Calu3 (cell line): Measurements from ENCODE around the gene YWHAH. TPM values are rescaled to one million over a fixed set of nuclear protein-coding genes. Genes with fewer than 3 reads are reported as not detected.
A peak's percentile ranks its signal among the peaks of the same experiment; 100 is the strongest.

Source experiments
- BruUV-seq: library from RNA; stranded (reverse); fragments of 400-500 nt; replicated peaks from 2 replicates; lab custom pipeline; 2021; lab: Mats Ljungman, UMichigan
- CTCF ChIA-PET: fragments of 300-600 bp; sonication (Branson Sonifier 250); formaldehyde crosslinking; loops from one replicate; lab custom pipeline; 2022; ENCODE audit warnings: antibody characterized with exemption; lab: Charles Lee
- DNase-seq: peaks from one replicate; pipeline ENCODE4 v3.0.0; 2022
- H3K27ac Mint-ChIP-seq: one replicate; pipeline ENCODE4 v1.8.0; 2022; ENCODE audit warnings: mixed read lengths; ENCODE audit not compliant: unreplicated experiment
- H3K27me3 Mint-ChIP-seq: one replicate; pipeline ENCODE4 v1.8.0; 2022; ENCODE audit warnings: mixed read lengths; ENCODE audit not compliant: unreplicated experiment
- H3K36me3 Mint-ChIP-seq: one replicate; pipeline ENCODE4 v1.8.0; 2022; ENCODE audit warnings: mild to moderate bottlenecking, moderate library complexity, mixed read lengths; ENCODE audit not compliant: insufficient read depth, unreplicated experiment
- H3K4me1 Mint-ChIP-seq: one replicate; pipeline ENCODE4 v1.8.0; 2022; ENCODE audit warnings: mild to moderate bottlenecking, low read depth, mixed read lengths; ENCODE audit not compliant: unreplicated experiment
- H3K4me3 Mint-ChIP-seq: one replicate; pipeline ENCODE4 v1.8.0; 2022; ENCODE audit warnings: mild to moderate bottlenecking, low read depth, moderate library complexity, mixed read lengths; ENCODE audit not compliant: unreplicated experiment
- H3K9me3 Mint-ChIP-seq: one replicate; pipeline ENCODE4 v1.8.0; 2022; ENCODE audit warnings: low read depth, mixed read lengths; ENCODE audit not compliant: unreplicated experiment
- intact Hi-C: fragments of 100-400 bp; cut with micrococcal nuclease; formaldehyde crosslinking; loops from one replicate; pipeline ENCODE4 v1.10.0; 2022; ENCODE audit not compliant: unreplicated experiment
- total RNA-seq: library from RNA; stranded (reverse); gene quantifications from 2 replicates; pipeline ENCODE4 v1.2.3, GENCODE V29; 2022
- TF ChIP-seq, protein P1 (sequence below): fragments of 200-600 bp; IDR thresholded peaks from one replicate; pipeline ENCODE4 v1.8.0; 2022; ENCODE audit warnings: antibody characterized with exemption; ENCODE audit not compliant: unreplicated experiment

YWHAH gene
- total RNA-seq, 1 experiment from 2014 or later: 197 TPM

DNA sequence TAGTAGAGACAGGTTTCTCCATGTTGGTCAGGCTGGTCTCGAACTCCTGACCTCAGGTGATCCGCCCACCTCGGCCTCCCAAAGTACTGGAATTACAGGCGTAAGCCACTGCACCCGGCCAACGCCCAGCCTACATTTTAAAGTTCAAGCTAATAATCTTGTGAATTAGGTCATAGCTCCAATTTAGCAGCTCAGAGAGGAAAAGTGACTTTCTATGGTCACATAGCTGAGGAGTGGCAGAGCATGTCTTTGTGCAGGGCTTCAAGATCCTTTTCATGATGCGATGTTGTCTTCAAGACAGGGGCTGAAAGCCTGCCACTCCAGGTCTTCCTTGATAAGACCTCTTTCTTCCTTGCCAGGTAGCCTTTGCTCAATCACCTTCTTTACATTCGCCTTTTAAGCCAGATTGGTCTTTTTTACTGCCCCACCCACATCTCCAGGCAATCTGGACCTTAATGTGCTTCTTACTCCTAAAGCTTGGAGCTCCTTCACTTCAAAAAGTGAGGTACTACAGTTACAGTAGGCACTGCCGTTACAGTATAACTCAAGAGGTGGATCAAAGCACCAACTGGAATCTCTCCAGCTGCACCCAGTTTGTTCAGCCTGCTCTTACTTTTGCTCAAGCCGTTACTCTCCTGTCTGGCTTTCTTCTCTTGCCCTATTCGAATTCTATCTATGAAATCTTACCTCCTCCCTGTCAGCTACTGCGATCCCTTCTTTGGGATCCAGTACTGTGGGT lies 18.2 kb downstream of the YWHAH start:
- peaks cover 10% of the 10 kb centered on the region for H3K36me3 Mint-ChIP-seq
- H3K27me3 Mint-ChIP-seq: no peaks in the 10 kb centered on the region
- no peaks in the 10 kb centered on the region for H3K4me1 Mint-ChIP-seq
- no peak overlapping the region for H3K27ac Mint-ChIP-seq
- TF ChIP-seq, protein P1, sequence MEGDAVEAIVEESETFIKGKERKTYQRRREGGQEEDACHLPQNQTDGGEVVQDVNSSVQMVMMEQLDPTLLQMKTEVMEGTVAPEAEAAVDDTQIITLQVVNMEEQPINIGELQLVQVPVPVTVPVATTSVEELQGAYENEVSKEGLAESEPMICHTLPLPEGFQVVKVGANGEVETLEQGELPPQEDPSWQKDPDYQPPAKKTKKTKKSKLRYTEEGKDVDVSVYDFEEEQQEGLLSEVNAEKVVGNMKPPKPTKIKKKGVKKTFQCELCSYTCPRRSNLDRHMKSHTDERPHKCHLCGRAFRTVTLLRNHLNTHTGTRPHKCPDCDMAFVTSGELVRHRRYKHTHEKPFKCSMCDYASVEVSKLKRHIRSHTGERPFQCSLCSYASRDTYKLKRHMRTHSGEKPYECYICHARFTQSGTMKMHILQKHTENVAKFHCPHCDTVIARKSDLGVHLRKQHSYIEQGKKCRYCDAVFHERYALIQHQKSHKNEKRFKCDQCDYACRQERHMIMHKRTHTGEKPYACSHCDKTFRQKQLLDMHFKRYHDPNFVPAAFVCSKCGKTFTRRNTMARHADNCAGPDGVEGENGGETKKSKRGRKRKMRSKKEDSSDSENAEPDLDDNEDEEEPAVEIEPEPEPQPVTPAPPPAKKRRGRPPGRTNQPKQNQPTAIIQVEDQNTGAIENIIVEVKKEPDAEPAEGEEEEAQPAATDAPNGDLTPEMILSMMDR: no peak
- no TSS peak for BruUV-seq
- CTCF ChIA-PET: interaction anchor here (0.6 to 1.1 kb wide), 2 partner anchors 137 to 297 kb away, joined by 4 to 8 read pairs; no protein-coding TSS in a partner anchor
- intact Hi-C loops: no loop called here
- DNase-seq: no peak
- H3K4me3 Mint-ChIP-seq: no peak overlapping the region
- H3K9me3 Mint-ChIP-seq: no peaks in the 10 kb centered on the region

DNA sequence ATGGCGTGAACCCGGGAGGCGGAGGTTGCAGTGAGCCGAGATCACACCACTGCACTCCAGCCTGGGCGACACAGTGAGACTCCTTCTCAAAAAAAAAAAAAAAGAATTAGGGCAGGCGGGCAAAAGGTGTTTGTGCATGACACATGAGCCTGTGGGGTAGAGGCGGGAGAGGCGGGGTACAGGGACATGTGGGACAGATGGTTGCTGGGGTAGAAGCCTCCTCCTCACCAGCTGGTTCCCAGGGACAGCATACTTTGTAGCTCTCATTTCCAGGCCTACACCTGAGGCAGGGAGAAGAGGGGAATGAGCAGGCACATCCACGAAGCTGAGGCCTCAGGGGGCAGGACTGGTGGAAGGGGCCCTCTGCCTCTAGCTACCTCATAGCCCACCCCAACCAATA lies 23.7 kb downstream of the YWHAH start:
- no peak for DNase-seq
- CTCF ChIA-PET: no interaction called here
- H3K4me3 Mint-ChIP-seq: no peak overlapping the region
- TF ChIP-seq, protein P1: no peak
- H3K4me1 Mint-ChIP-seq: peaks cover 16% of the 10 kb centered on the region
- intact Hi-C loops: no loop called here
- no peaks in the 10 kb centered on the region for H3K9me3 Mint-ChIP-seq
- peaks cover 15% of the 10 kb centered on the region for H3K36me3 Mint-ChIP-seq
- BruUV-seq: no TSS peak
- H3K27ac Mint-ChIP-seq: no peak overlapping the region
- H3K27me3 Mint-ChIP-seq: no peaks in the 10 kb centered on the region

DNA sequence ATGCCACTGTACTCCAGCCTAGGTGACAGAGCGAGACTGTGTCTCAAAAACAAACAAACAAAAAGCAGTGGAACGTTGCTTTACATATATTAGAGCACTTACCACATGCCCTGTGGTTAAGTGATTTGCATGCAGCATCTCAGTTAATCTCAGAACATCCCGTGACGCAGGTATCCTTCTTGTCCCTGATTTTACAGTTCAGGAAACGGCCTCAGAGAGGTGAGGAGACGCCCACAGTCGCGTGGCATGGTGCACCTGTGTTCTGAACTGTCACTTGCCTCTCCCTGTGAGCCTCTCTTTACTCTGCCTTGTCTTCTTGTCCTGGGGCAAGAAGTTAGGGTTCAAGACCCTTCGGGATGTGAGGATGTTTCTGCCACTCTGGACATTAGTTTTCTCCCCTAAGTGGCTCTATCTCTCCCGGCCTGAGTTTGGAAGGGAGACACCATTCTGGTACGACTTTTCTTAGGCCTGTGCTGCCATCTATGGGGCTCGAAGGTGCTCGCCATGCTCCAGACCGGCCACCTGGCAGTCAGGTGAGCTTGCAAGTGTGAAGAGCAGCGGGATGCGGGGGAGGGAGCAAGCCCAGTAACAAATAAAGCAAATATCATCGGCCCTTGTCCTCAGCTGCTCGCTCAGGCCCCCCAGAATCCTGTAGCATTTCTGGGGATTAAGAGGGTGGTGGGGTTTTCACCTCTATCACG lies 25.6 kb downstream of the YWHAH start:
- intact Hi-C loops: loop anchor here (5.0 to 10.0 kb wide), 2 partner anchors 308 to 405 kb away; partner anchors contain the start of gene PISD
- peaks cover 15% of the 10 kb centered on the region for H3K36me3 Mint-ChIP-seq
- peak; percentile 87 for DNase-seq
- TF ChIP-seq, protein P1: no peak
- no TSS peak for BruUV-seq
- peak overlapping the region; percentile 89 for H3K4me3 Mint-ChIP-seq
- peak overlapping the region; percentile 19 for H3K27ac Mint-ChIP-seq
- no peaks in the 10 kb centered on the region for H3K27me3 Mint-ChIP-seq
- H3K9me3 Mint-ChIP-seq: no peaks in the 10 kb centered on the region
- H3K4me1 Mint-ChIP-seq: peaks cover 32% of the 10 kb centered on the region
- CTCF ChIA-PET: interaction anchor here (0.5 to 2.0 kb wide), 42 partner anchors 10 to 905 kb away, joined by 3 to 20 read pairs (median 4); partner anchors contain the start of genes FBXO7, PISD, RFPL2 and SLC5A1
